Activated naive CD8-positive, alpha-beta T cell treated with anti-CD3 and anti-CD28 coated beads, Interleukin-2, amount 10 ng/mL, durations not matched to agents 7 days and 5 days (primary cell): ENCODE data around the gene SDC3. TPM values are rescaled to one million over a fixed set of nuclear protein-coding genes. Genes with fewer than 3 reads are reported as not detected.
"Not testable (repeated sequence)": the region's sequence is repeated elsewhere in the genome, so short reads cannot be mapped to it uniquely, and the experiment has no call there.

ENCODE experiments used
- ATAC-seq: fragments of 150-1000 bp; cut with Tn5 transposase; one replicate; pipeline ENCODE4 v1.10.0; 2021; ENCODE audit warnings: low read depth, moderate library complexity
- POLR2A ChIA-PET: fragments of 350-600 bp; sonication (Branson Sonifier 250); formaldehyde crosslinking; loops from one replicate; lab custom pipeline; 2021; ENCODE audit warnings: antibody characterized with exemption; lab: Charles Lee
- DNase-seq: peaks from one replicate; pipeline ENCODE4 v3.0.0; 2021
- H3K27ac Mint-ChIP-seq: one replicate; pipeline ENCODE4 v1.8.0; 2022; ENCODE audit warnings: mild to moderate bottlenecking, mixed read lengths
- H3K27me3 Mint-ChIP-seq: one replicate; pipeline ENCODE4 v1.8.0; 2022; ENCODE audit warnings: mild to moderate bottlenecking, moderate library complexity, mixed read lengths
- H3K36me3 Mint-ChIP-seq: one replicate; pipeline ENCODE4 v1.8.0; 2021; ENCODE audit warnings: mild to moderate bottlenecking, mixed read lengths
- H3K4me1 Mint-ChIP-seq: one replicate; pipeline ENCODE4 v1.8.0; 2021; ENCODE audit warnings: mixed read lengths
- H3K4me3 Mint-ChIP-seq: one replicate; pipeline ENCODE4 v1.8.0; 2022; ENCODE audit warnings: mild to moderate bottlenecking, moderate library complexity, mixed read lengths
- H3K9me3 Mint-ChIP-seq: one replicate; pipeline ENCODE4 v1.8.0; 2021; ENCODE audit warnings: mixed read lengths
- total RNA-seq, 2 experiments: library from RNA; stranded (reverse); gene quantifications; one replicate each; pipeline ENCODE4 v1.2.3, GENCODE V29; 2021

The SDC3 gene
- total RNA-seq, 2 experiments from 2014 or later, result 0.51 to 0.55 TPM

DNA sequence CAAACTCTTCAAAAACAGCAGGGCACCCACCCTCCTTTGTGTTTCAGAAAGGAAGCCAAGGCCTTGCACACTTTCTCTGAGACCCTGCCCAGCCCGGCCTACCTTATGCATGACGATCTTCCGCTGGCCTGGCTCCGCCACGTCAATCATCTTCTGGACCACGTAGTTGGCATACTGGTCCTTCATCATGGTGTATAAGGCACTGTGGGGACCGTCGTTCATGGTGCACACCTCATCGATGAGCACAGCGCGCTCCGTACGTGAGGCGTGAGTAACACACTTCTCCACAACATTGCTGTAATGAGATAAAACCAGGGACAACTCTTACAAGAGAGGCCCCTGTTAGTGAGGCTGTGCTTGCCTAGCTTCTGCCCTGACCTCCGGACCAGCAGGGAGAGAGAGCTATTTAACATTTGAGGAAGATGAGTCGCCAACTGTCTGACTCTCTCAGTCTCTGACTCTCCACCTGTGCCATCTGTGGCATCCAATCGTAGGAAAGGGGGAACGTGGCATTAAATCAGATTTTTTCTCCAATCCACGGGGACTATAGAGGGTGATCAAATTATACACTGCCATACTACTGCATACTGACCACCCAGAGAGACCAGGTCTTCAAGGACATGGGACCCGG lies 28.1 kb upstream of the SDC3 start:
- Mint-ChIP-seq H3K27ac (no peak overlapping the region), H3K4me1 (no peaks in the 10 kb centered on the region)

GRCh38 chr1:30935758-30936157 lies 27.2 kb upstream of the SDC3 start:
- H3K4me3 Mint-ChIP-seq, H3K27me3 Mint-ChIP-seq, ATAC-seq, POLR2A ChIA-PET, H3K4me1 Mint-ChIP-seq, H3K9me3 Mint-ChIP-seq, H3K27ac Mint-ChIP-seq, DNase-seq: not testable (repeated sequence)
- peaks cover 19% of the 10 kb centered on the region for H3K36me3 Mint-ChIP-seq

More for the DNA sequence above, 28.1 kb upstream of the SDC3 start:
- no peaks in the 10 kb centered on the region for H3K9me3 Mint-ChIP-seq
- POLR2A ChIA-PET, result no interaction called here
- H3K27me3 Mint-ChIP-seq, result no peaks in the 10 kb centered on the region
- no peak overlapping the region for H3K4me3 Mint-ChIP-seq
- peaks cover 22% of the 10 kb centered on the region for H3K36me3 Mint-ChIP-seq
- DNase-seq, result no peak
- ATAC-seq, result no peak

DNA sequence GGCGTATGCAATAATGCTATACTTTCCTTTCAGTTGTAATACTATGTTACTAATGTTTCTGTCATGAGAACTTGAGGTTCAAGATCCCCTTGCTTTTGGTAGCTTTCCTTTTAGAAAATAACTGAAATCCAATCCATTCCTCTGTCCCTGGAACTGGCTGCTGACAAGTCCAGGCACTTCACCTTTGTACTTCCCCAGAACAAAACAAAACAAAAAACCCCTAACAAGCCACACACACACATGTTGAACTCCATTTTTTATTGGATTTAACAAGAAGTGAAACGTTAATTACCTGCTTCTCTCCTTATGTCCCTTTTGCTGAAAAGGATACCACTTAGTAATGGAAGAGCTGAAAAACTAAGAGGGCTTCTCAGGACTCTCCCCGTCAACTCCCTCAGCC lies 26.1 kb upstream of the SDC3 start:
- H3K36me3 Mint-ChIP-seq, result peaks cover 19% of the 10 kb centered on the region
- peak overlapping the region; percentile 36 for H3K27ac Mint-ChIP-seq
- ATAC-seq (no peak), DNase-seq (no peak)
- POLR2A ChIA-PET, result no interaction called here
- no peaks in the 10 kb centered on the region for H3K27me3 Mint-ChIP-seq
- no peaks in the 10 kb centered on the region for H3K4me1 Mint-ChIP-seq
- no peaks in the 10 kb centered on the region for H3K9me3 Mint-ChIP-seq
- H3K4me3 Mint-ChIP-seq, result no peak overlapping the region

- Mint-ChIP-seq H3K4me1 (no peaks in the 10 kb centered on the region), H3K27me3 (no peaks in the 10 kb centered on the region), H3K9me3 (no peaks in the 10 kb centered on the region), H3K36me3 (peaks cover 18% of the 10 kb centered on the region), H3K27ac (no peak overlapping the region), H3K4me3 (no peak overlapping the region)
- no peak for ATAC-seq
- DNase-seq, result no peak
- POLR2A ChIA-PET, result no interaction called here
These were observed 25.3 kb upstream of the SDC3 start for GRCh38 chr1:30933874-30934252.

DNA sequence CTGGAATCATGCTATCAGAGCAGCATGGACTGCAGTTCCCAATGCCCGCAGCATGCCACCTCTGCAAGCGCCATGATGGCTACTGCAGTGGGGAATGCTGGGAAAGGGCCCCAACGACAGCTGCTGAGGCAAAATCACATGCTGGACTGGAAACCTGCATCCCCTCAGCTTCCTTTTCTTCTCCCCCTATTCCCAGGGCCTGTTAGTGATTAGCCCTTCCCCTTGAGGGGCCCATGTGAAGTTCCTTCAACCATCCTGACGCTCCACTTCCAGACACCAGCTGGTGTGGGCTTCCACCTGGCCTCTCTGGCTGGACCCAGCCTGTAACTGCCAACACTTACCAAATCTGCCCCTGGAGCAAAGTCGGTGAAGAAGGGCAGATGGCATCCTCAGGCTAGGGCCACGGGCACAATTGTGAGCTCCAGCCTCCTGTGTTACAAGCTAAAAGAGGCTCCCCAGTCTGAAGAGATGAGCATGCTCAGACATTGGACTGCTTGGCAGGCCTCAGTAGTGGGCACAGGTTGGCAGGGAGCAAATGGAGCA lies 22.1 kb upstream of the SDC3 start:
- Mint-ChIP-seq H3K4me3 (no peak overlapping the region), H3K27me3 (peaks cover 4% of the 10 kb centered on the region), H3K27ac (no peak overlapping the region), H3K9me3 (no peaks in the 10 kb centered on the region), H3K4me1 (peaks cover 2% of the 10 kb centered on the region), H3K36me3 (peaks cover 9% of the 10 kb centered on the region)
- ATAC-seq (no peak), DNase-seq (no peak)
- POLR2A ChIA-PET, result no interaction called here

- Mint-ChIP-seq H3K36me3 (peaks cover 8% of the 10 kb centered on the region), H3K4me1 (peaks cover 2% of the 10 kb centered on the region), H3K9me3 (no peaks in the 10 kb centered on the region), H3K4me3 (no peak overlapping the region), H3K27ac (no peak overlapping the region), H3K27me3 (peaks cover 4% of the 10 kb centered on the region)
- DNase-seq (no peak), ATAC-seq (no peak)
- POLR2A ChIA-PET, result no interaction called here
These were observed 21.5 kb upstream of the SDC3 start for GRCh38 chr1:30929944-30930525.

DNA sequence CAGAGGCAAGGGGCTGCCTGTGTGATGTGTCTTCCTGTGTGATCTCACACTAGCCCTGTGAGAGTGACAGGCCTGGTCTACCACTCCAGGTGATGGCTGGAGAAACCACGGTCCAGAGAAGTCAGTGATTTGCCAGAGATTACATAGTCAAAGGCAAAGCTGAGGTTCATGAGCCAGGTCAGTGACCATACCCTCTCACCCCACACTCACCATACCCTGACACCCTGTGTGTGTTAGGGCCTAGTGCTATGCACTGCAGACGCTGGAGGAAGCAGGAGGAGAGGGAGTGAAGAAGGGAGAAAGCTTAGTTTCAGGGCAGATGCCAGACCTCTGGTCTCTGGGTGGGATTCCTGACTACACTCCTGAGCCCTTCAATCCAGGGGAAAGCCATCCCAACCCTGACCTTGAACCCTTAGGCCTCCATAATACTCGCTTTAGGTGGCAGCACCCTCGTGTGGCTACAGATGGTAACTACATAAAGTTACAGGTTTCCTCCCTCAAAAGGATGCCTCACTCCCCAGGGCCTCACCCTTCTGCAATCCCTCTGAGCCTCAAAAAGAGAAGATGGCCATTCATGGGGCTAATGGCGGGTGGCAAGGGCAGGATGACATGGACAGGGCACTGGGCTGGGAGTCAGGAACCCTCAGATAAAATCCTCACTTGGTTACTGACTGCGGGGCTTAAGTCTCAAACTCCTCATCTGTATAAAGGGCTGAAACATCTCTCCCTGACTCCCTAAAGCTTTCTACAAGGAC lies 20.8 kb upstream of the SDC3 start:
- no peak overlapping the region for H3K4me3 Mint-ChIP-seq
- no peak for DNase-seq
- peaks cover 2% of the 10 kb centered on the region for H3K4me1 Mint-ChIP-seq
- peak; percentile 70 for ATAC-seq
- POLR2A ChIA-PET, result interaction anchor here (0.9 kb wide), 1 partner anchor 127 kb away, joined by 3 read pairs; no protein-coding TSS in a partner anchor
- peaks cover 3% of the 10 kb centered on the region for H3K36me3 Mint-ChIP-seq
- H3K27me3 Mint-ChIP-seq, result peaks cover 6% of the 10 kb centered on the region
- no peaks in the 10 kb centered on the region for H3K9me3 Mint-ChIP-seq
- H3K27ac Mint-ChIP-seq, result no peak overlapping the region

GRCh38 chr1:30928789-30929134 lies 20.2 kb upstream of the SDC3 start:
- H3K4me3 Mint-ChIP-seq, result no peak overlapping the region
- peaks cover 6% of the 10 kb centered on the region for H3K27me3 Mint-ChIP-seq
- POLR2A ChIA-PET, result interaction anchor here (0.9 kb wide), 1 partner anchor 127 kb away, joined by 3 read pairs; no protein-coding TSS in a partner anchor

GRCh38 chr1:30928171-30928570 lies 19.6 kb upstream of the SDC3 start:
- Mint-ChIP-seq H3K27me3 (peaks cover 6% of the 10 kb centered on the region), H3K27ac (no peak overlapping the region), H3K4me3 (no peak overlapping the region), H3K9me3 (no peaks in the 10 kb centered on the region), H3K36me3 (peaks cover 3% of the 10 kb centered on the region), H3K4me1 (peaks cover 2% of the 10 kb centered on the region)
- ATAC-seq, result no peak
- POLR2A ChIA-PET, result interaction anchor here (0.9 kb wide), 1 partner anchor 126 kb away, joined by 3 read pairs; no protein-coding TSS in a partner anchor
- DNase-seq, result no peak

More at GRCh38 chr1:30928789-30929134, 20.2 kb upstream of the SDC3 start:
- no peak overlapping the region for H3K27ac Mint-ChIP-seq
- peaks cover 2% of the 10 kb centered on the region for H3K4me1 Mint-ChIP-seq
- no peak for DNase-seq
- peaks cover 3% of the 10 kb centered on the region for H3K36me3 Mint-ChIP-seq
- no peak for ATAC-seq
- H3K9me3 Mint-ChIP-seq, result no peaks in the 10 kb centered on the region

GRCh38 chr1:30927448-30927847 lies 18.9 kb upstream of the SDC3 start:
- H3K4me1 Mint-ChIP-seq, result peaks cover 2% of the 10 kb centered on the region
- no peak overlapping the region for H3K4me3 Mint-ChIP-seq
- H3K27me3 Mint-ChIP-seq, result peaks cover 11% of the 10 kb centered on the region
- H3K9me3 Mint-ChIP-seq, result no peaks in the 10 kb centered on the region
- ATAC-seq, result no peak
- DNase-seq, result no peak
- no peaks in the 10 kb centered on the region for H3K36me3 Mint-ChIP-seq
- no peak overlapping the region for H3K27ac Mint-ChIP-seq
- POLR2A ChIA-PET, result no interaction called here

- no peak for ATAC-seq
- Mint-ChIP-seq H3K9me3 (no peaks in the 10 kb centered on the region), H3K27me3 (peaks cover 25% of the 10 kb centered on the region), H3K4me3 (no peak overlapping the region), H3K36me3 (no peaks in the 10 kb centered on the region), H3K27ac (no peak overlapping the region), H3K4me1 (peaks cover under 1% of the 10 kb centered on the region)
- POLR2A ChIA-PET, result no interaction called here
- DNase-seq, result no peak
These were observed 15.0 kb upstream of the SDC3 start for GRCh38 chr1:30923597-30923996.

DNA sequence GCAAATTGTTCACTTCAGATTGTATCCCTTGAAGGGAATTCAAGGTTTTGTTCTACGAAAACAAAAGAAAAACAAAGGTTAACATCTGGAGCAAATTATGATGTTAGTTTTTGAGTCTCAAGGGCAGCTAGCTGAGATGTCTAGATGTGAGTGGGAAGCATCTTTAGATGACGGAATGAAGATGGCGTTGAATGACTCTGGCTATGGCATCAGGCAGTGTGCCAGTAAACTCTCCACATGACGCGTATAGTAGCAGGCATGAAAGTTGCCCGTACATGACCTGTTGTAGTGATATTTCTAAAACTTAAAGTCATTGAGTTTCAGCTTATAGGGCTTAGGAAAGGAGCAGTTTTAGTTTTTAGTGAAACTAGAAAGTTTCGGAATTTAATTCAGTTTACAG lies 12.3 kb upstream of the SDC3 start:
- Mint-ChIP-seq H3K9me3 (no peaks in the 10 kb centered on the region), H3K4me1 (no peaks in the 10 kb centered on the region), H3K36me3 (no peaks in the 10 kb centered on the region), H3K27me3 (peaks cover 21% of the 10 kb centered on the region), H3K4me3 (no peak overlapping the region), H3K27ac (no peak overlapping the region)
- no peak for DNase-seq
- no peak for ATAC-seq
- POLR2A ChIA-PET, result no interaction called here

- peaks cover 21% of the 10 kb centered on the region for H3K27me3 Mint-ChIP-seq
- POLR2A ChIA-PET, result no interaction called here
- no peak overlapping the region for H3K4me3 Mint-ChIP-seq
- DNase-seq (peak; percentile 2), ATAC-seq (no peak)
- H3K36me3 Mint-ChIP-seq, result no peaks in the 10 kb centered on the region
- no peak overlapping the region for H3K27ac Mint-ChIP-seq
- no peaks in the 10 kb centered on the region for H3K9me3 Mint-ChIP-seq
- no peaks in the 10 kb centered on the region for H3K4me1 Mint-ChIP-seq
These were observed 10.7 kb upstream of the SDC3 start for GRCh38 chr1:30919025-30919881.
